Right atrium auricular region (tissue), 2 donors: Measurements from ENCODE around the gene FAM184A. TPM values are rescaled to one million over a fixed set of nuclear protein-coding genes. Genes with fewer than 3 reads are reported as not detected.

Experiments
- DNase-seq: peaks from one replicate; pipeline ENCODE4 v3.0.0-alpha.2; 2019; ENCODE audit warnings: low spot score
- H3K27ac ChIP-seq, 2 donors: fragments of 200-600 bp; sonication (generic); 1 replicate in 1 of 2; 2 replicates in 1 of 2; pipeline ENCODE4 v1.5.1; 2016 to 2019
- H3K27me3 ChIP-seq, 2 donors: fragments of 200-600 bp; sonication (generic); one replicate each; pipeline versions ENCODE4 v1.5.1 to v1.6.0; 2017 to 2019
- H3K36me3 ChIP-seq: fragments of 200-600 bp; sonication (generic); one replicate; pipeline ENCODE4 v1.5.1; 2016
- H3K4me1 ChIP-seq, 2 donors: fragments of 200-600 bp; sonication (generic); one replicate each; pipeline versions ENCODE4 v1.5.1 to v1.6.0; 2017 to 2019
- H3K4me3 ChIP-seq, 2 donors: fragments of 200-600 bp; sonication (generic); 1 replicate in 1 of 2; 2 replicates in 1 of 2; pipeline ENCODE4 v1.5.1; 2017 to 2019; ENCODE audit warnings: mild to moderate bottlenecking in 1 of 2, moderate library complexity in 1 of 2
- H3K9me3 ChIP-seq, 2 donors: fragments of 200-600 bp; sonication (generic); one replicate each; pipeline ENCODE4 v1.5.1; 2019
- CTCF ChIP-seq, 2 donors: fragments of 200-600 bp; sonication (generic); IDR thresholded peaks; one replicate each; pipeline ENCODE4 v1.5.1; 2019; ENCODE audit warnings: antibody characterized with exemption in 2 of 2
- total RNA-seq, 2 donors: library from RNA; depleted of rRNA; stranded (reverse); fragments of >200 nt; gene quantifications; one replicate each; pipeline ENCODE4 v1.1.0, GENCODE V29; 2016

FAM184A gene
- total RNA-seq, 2 donors from 2014 or later: 1.3 to 2.2 TPM

DNA sequence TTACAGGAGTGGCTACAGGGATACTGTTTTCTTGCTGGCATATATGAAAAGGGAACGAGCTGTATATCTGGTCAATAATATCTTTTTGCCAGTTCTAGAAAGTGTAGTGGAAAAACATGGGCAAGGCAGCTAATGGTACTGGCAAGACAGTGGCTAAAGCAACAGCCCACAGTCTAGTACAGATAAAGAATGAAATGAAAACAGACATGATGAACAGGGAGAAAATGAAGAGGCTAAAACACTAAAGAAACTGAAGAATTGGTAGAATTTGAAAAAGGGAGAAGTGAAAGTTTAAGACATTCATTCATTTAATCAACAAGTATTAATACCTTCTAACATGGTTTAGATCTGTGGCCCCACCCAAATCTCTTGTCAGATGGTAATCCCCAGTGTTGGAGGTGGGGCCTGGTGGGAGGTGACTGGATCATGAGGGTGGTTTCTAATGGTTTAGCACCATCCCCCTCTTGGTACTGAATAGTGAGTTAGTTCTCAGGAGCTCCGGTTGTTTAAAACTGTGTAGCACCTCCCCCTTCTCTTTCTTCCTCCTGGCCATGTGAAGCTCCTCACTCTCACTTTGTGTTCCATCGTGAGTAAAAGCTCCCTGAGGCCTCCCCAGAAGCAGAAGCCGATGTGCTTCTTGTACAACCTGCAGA is 18.1 kb downstream of the FAM184A start:
- no peak for DNase-seq
- Histone ChIP-seq H3K4me1 (no peaks in the 10 kb centered on the region), H3K9me3 (no peaks in the 10 kb centered on the region), H3K27me3 (no peaks in the 10 kb centered on the region), H3K27ac (no peak overlapping the region), H3K36me3 (no peaks in the 10 kb centered on the region), H3K4me3 (no peak overlapping the region)
- TF ChIP-seq CTCF (IDR thresholded peaks at IDR 0.05): no peak

DNA sequence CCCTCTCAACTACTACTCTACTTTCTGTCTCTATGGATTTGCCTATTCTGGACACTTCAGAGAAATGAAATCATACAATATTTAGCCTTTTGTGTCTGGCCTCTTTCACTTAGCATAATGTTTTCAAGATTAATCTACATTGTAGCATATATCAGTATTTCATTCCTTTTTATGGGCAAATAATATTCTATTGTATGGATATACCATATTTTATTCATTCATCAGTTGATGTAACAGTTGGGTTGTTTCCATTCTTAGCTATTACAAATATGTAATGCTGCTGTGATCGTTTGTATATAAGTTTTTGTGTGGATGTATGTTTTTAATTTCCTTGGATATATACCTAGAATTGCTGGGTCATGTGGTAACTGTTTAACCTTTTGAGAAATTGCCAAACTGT is 23.4 kb downstream of the FAM184A start:
- Histone ChIP-seq H3K27me3 (no peaks in the 10 kb centered on the region), H3K36me3 (no peaks in the 10 kb centered on the region), H3K4me1 (no peaks in the 10 kb centered on the region), H3K4me3 (no peak overlapping the region), H3K9me3 (no peaks in the 10 kb centered on the region), H3K27ac (no peak overlapping the region)
- no peak for DNase-seq
- no peak for TF ChIP-seq CTCF (IDR thresholded peaks at IDR 0.05)

DNA sequence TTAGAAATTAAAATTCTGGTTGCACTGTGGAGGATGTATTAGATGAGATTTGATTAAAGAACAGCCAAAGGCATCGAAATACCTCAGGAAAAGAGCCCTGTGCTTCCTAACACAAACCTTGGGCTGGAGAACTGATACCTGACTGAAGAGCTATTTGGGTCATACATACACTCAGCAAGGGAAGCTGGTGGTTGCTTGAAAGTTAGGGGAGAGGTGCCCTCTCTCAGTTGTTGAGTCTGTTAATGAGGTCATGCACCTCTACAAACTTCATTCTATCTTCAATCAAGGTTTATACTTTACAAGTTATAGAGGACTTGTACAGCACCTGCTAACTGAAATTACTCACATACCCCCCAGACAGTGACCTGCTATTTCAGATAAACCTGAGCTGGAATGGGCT is 25.5 kb downstream of the FAM184A start:
- no peak for TF ChIP-seq CTCF (IDR thresholded peaks at IDR 0.05)
- H3K9me3 ChIP-seq: no peaks in the 10 kb centered on the region
- H3K27ac ChIP-seq: no peak overlapping the region
- no peaks in the 10 kb centered on the region for H3K27me3 ChIP-seq
- no peaks in the 10 kb centered on the region for H3K4me1 ChIP-seq
- H3K4me3 ChIP-seq: no peak overlapping the region
- H3K36me3 ChIP-seq: no peaks in the 10 kb centered on the region
- DNase-seq: no peak

DNA sequence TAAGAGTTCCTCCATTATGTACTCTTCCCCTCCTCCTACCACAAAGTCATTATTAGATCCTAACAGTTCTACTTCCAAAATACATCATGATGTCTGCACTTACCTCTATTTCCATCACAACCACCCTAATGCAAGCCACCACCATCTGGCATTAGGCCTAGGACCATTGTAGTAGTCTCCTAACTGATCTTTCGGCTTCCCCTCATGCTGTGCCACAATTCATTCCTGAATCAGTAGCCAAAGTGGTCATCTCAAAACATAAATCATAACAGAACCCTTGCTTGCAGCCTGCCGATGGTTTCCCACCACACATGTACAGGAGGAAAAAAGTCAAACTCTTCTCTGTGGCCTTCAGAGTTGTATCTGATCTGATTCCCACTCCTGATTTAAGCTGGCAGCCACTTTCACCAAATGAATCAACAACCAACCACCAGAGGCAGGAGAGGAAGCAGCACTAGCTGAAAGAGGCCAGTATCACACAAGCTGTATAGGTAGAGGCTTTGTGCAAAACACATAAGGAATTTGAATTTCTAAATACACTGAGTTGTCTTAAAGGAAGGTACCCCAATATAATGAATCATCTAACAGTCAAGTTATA is 26.1 kb downstream of the FAM184A start:
- DNase-seq: no peak
- H3K4me3 ChIP-seq: no peak overlapping the region

GRCh38 chr6:119044255-119044654 is 34.2 kb downstream of the FAM184A start:
- Histone ChIP-seq H3K36me3 (no peaks in the 10 kb centered on the region), H3K4me1 (no peaks in the 10 kb centered on the region), H3K27me3 (no peaks in the 10 kb centered on the region), H3K9me3 (no peaks in the 10 kb centered on the region), H3K4me3 (no peak overlapping the region), H3K27ac (no peak overlapping the region)
- no peak for DNase-seq
- no peak for TF ChIP-seq CTCF (IDR thresholded peaks at IDR 0.05)

More for the DNA sequence above, 26.1 kb downstream of the FAM184A start:
- H3K9me3 ChIP-seq: no peaks in the 10 kb centered on the region
- H3K27me3 ChIP-seq: no peaks in the 10 kb centered on the region
- no peak for TF ChIP-seq CTCF (IDR thresholded peaks at IDR 0.05)
- no peaks in the 10 kb centered on the region for H3K36me3 ChIP-seq
- no peak overlapping the region for H3K27ac ChIP-seq
- no peaks in the 10 kb centered on the region for H3K4me1 ChIP-seq

DNA sequence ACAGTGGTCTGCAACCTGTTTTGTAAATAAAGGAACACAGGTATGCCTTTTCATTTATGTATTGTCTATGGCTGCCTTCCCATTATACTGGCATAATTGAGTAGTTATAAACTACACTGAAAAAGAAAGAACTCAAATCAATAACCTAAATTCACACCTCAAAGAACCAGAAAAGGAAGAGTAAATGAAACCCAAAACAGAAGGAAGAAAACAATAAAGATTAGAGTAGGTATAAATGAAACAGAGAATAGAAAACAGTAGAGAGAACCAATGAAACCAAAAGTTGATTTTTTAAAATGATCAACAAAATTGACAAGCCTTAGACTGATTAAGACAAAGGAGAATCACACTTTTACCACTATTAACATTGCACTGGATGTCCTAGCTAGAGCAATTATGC is 34.7 kb downstream of the FAM184A start:
- no peak overlapping the region for H3K4me3 ChIP-seq
- no peaks in the 10 kb centered on the region for H3K4me1 ChIP-seq
- no peak for DNase-seq
- no peaks in the 10 kb centered on the region for H3K36me3 ChIP-seq
- H3K9me3 ChIP-seq: no peaks in the 10 kb centered on the region
- no peak overlapping the region for H3K27ac ChIP-seq
- H3K27me3 ChIP-seq: no peaks in the 10 kb centered on the region
- no peak for TF ChIP-seq CTCF (IDR thresholded peaks at IDR 0.05)
